Posterior cingulate gyrus (tissue), 11 donors: ENCODE data around the gene DEDD.

Experiments
- DNase-seq, 10 donors: peaks; one replicate each; pipeline versions ENCODE4 v3.0.0 to v3.0.0-alpha.2; 2020 to 2021; ENCODE audit warnings: mixed read lengths in 3 of 10
- intact Hi-C: fragments of 100-400 bp; cut with DNase I; formaldehyde crosslinking; loops from one replicate; pipeline ENCODE4 v1.15.1; 2023

The DEDD gene

GRCh38 chr1:161132410-161133219 is at the start of gene DEDD:
Gene DEDD, minus strand, starts transcription at chr1:161132667. Its CDS starts 8,205 bp downstream, at chr1:161124462.
- intact Hi-C loops, result loop anchor here (1.0 to 5.0 kb wide), 4 partner anchors 14 to 85 kb away; partner anchors contain the start of genes KLHDC9, NIT1, PFDN2 and UFC1

DNA sequence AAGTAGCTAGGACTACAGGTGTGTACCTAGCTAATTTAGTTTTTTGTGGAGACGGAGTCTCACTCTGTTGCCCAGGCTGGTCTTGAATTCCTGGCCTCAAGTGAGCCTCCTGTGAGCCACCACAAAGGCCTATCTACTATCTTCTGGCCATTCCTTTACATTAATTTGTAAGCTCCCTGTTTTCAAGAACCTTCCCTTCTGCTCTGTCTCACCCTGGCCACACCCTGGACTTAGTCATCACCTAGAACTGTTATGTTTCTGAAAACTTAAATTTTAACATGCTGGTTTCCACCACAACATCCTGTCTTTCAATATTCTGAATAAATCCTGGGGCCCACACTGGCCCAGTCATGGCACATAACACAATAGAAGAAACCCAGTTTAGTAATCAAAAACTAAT is 49.7 kb upstream of the DEDD start:
- peak in 1 of 10 donors; percentile 11 for DNase-seq
- intact Hi-C loops, result no loop called here

More at GRCh38 chr1:161132410-161133219, at the start of gene DEDD:
- peak; percentile 85 to 99 (median 90) for DNase-seq

- no peak for DNase-seq
- intact Hi-C loops, result no loop called here
Measured at GRCh38 chr1:161180639-161181038, 48.2 kb upstream of the DEDD start.

- peak in 1 of 10 donors; percentile 12 for DNase-seq
- intact Hi-C loops, result loop anchor here (10.0 kb wide), 1 partner anchor 45 kb away; the partner anchor contains the start of genes APOA2 and TOMM40L
Measured at GRCh38 chr1:161179698-161180097, 47.2 kb upstream of the DEDD start.

GRCh38 chr1:161177936-161178244 is 45.4 kb upstream of the DEDD start:
- intact Hi-C loops, result loop anchor here (10.0 kb wide), 1 partner anchor 47 kb away; the partner anchor contains the start of genes APOA2 and TOMM40L
- no peak for DNase-seq

GRCh38 chr1:161177112-161177935 is 44.9 kb upstream of the DEDD start, which contains the start of gene B4GALT3:
Gene B4GALT3, minus strand, starts transcription at chr1:161177507. Its CDS starts 1,447 bp downstream, at chr1:161176060.
- intact Hi-C loops, result loop anchor here (10.0 kb wide), 1 partner anchor 47 kb away; the partner anchor contains the start of genes APOA2 and TOMM40L
- DNase-seq, result peak; percentile 82 to 99 (median 94)

GRCh38 chr1:161176468-161177111 is 44.1 kb upstream of the DEDD start:
- intact Hi-C loops, result loop anchor here (10.0 kb wide), 1 partner anchor 48 kb away; the partner anchor contains the start of genes APOA2 and TOMM40L
- DNase-seq, result peak in 2 of 10 donors; percentile 22 to 53

GRCh38 chr1:161175771-161176453 is 43.4 kb upstream of the DEDD start:
- intact Hi-C loops, result loop anchor here (10.0 kb wide), 1 partner anchor 49 kb away; the partner anchor contains the start of genes APOA2 and TOMM40L
- peak in 2 of 10 donors; percentile 61 to 63 for DNase-seq

DNA sequence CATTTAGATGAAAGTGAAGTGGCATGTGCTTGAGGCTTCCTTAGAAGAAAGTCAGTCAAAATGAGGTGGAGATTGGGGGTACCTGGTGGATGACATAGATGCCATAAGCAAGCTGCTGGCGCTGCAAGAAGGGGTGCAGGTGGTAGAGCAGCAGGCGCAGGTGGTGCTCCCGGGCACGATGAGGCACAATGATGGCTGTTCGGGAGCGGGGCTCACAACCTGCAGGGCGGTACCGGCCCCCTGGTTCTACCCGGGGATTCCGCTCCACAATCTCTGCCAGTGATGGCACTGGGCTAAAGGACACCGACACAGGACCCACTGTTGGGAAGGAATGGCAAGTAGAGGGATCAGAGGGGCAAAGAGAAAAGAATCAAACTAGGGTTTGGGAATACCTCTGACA is 42.4 kb upstream of the DEDD start:
- DNase-seq, result peak in 2 of 10 donors; percentile 62 to 66
- intact Hi-C loops, result loop anchor here (10.0 kb wide), 1 partner anchor 50 kb away; the partner anchor contains the start of genes APOA2 and TOMM40L

- peak in 2 of 10 donors; percentile 44 to 65 for DNase-seq
- intact Hi-C loops, result loop anchor here (10.0 kb wide), 1 partner anchor 51 kb away; the partner anchor contains the start of genes APOA2 and TOMM40L
Measured at GRCh38 chr1:161173711-161174110, 41.2 kb upstream of the DEDD start.

DNA sequence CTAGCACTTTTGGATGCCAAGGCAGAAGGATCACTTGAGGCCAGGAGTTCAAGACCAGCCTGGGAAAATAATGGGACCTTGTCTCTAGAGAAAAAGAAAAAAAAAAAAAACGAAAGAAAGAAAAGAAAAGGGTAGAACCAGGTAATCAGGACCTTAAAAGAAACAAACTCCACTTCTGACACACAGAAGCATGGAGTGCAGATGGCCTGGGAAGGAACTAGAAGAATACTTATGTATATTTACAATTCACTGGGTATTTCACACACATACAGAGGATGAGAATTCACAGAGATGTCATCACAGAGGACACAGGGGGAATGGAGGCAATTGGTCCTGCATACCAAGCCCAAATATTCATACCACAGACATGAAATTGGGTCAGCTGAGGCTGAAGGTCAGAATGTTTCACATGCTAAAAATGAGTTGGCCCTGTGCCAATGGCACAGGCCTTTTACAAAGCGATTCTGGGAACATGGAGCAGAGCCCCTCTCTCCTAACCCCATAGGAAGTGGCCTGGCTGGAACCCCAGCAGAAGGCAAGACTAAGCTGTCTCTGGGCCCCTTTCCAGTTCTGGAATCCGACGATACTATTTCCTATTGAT is 40.4 kb upstream of the DEDD start:
- intact Hi-C loops, result loop anchor here (10.0 kb wide), 1 partner anchor 52 kb away; the partner anchor contains the start of genes APOA2 and TOMM40L
- DNase-seq, result peak in 3 of 10 donors; percentile 4 to 49 (median 8)

DNA sequence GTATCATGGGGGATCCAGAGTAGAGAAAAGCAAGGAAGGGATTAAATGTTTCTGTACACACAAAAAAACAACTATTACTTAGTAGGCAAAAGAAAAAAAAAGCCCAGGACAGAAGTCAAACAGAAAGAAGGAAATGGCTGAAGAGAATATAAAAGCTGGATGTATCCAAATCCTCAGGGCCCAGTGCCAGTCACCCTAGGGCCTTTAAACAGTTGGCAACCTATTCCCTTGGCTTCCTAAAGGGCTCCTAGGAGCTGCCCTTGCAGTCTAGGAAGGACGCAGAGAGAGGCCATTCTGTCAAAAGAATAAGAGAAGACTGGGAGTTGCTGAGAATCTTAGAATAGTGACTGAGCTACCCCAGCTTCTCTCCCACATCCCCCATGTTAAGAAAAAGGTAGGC is 39.9 kb upstream of the DEDD start:
- intact Hi-C loops, result loop anchor here (10.0 kb wide), 1 partner anchor 52 kb away; the partner anchor contains the start of genes APOA2 and TOMM40L

DNA sequence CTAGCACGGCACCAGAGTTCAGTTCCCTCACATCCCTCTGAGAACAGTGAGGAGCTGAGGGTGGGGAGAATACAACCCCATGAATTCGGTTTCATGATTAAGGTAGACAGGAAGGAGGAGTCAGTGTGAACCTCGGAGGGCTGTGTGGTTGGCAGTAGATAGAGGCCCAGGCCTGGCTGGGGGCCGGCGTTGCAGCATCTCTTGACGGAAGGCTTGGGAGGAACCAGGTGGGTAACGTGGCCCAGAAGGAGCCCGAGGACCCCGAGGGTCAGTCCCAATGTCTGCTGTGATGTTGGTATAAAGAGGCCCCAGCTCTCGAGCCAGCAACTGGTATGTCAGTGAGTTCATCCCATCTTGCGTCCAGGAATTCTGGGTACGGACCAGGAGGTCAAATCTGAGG is 39.2 kb upstream of the DEDD start:
- DNase-seq, result peak in 2 of 10 donors; percentile 62 to 83
- intact Hi-C loops, result loop anchor here (10.0 kb wide), 1 partner anchor 53 kb away; the partner anchor contains the start of genes APOA2 and TOMM40L

More for the DNA sequence above, 39.9 kb upstream of the DEDD start:
- peak in 2 of 10 donors; percentile 4 for DNase-seq

DNA sequence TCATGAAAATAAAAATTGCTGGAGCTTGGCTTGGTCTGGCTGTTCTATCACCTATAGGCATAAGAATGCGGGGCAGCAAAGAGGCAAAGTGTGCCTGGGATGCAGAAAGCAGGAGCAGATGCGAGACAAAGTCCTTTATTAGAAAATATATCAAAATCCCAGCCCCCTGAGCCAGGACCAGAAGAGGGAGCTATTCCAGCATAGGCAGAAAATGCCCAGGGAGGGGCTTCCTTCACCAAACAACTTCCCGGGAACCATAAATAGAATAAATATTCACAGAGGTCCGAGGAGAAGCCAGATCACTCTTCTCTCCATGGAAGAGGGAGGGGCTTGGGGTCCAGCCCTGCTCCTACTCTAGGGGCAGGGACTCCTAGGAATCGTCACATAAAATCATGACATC is 38.7 kb upstream of the DEDD start:
- intact Hi-C loops, result loop anchor here (10.0 kb wide), 1 partner anchor 54 kb away; the partner anchor contains the start of genes APOA2 and TOMM40L
- DNase-seq, result peak in 1 of 10 donors; percentile 37

GRCh38 chr1:161168906-161169305 is 36.4 kb upstream of the DEDD start:
- intact Hi-C loops, result no loop called here
- peak in 3 of 10 donors; percentile 18 to 34 (median 33) for DNase-seq

GRCh38 chr1:161166669-161167548 is 34.4 kb upstream of the DEDD start:
- intact Hi-C loops, result no loop called here
- peak in 2 of 10 donors; percentile 76 to 85 for DNase-seq
